ENCODE data around the gene STK24. TPM values are rescaled to one million over a fixed set of nuclear protein-coding genes. Genes with fewer than 3 reads are reported as not detected.

STK24 gene
- total RNA-seq, 1 experiment from 2014 or later: 55.3 TPM

GRCh38 chr13:98489446-98490194, 87.3 kb downstream of the STK24 start:
- in situ Hi-C loops (cut with HindIII; ENCODE audit: low pct_unique_long_range_greater_than_20kb, low sequenced_read_pairs): no loop called here
- no peak for DNase-seq (ENCODE audit: low read depth, low spot score)

- in situ Hi-C loops (cut with HindIII; ENCODE audit: low pct_unique_long_range_greater_than_20kb, low sequenced_read_pairs): no loop called here
- no peak for DNase-seq (ENCODE audit: low read depth, low spot score)
Measured at GRCh38 chr13:98488736-98489135, 88.2 kb downstream of the STK24 start.

- DNase-seq (ENCODE audit: low read depth, low spot score): no peak
- in situ Hi-C loops (cut with HindIII; ENCODE audit: low pct_unique_long_range_greater_than_20kb, low sequenced_read_pairs): no loop called here
Measured at GRCh38 chr13:98487522-98487921, 89.4 kb downstream of the STK24 start.

GRCh38 chr13:98487016-98487415, 89.9 kb downstream of the STK24 start:
- in situ Hi-C loops (cut with HindIII; ENCODE audit: low pct_unique_long_range_greater_than_20kb, low sequenced_read_pairs): no loop called here
- DNase-seq (ENCODE audit: low read depth, low spot score): no peak

- in situ Hi-C loops (cut with HindIII; ENCODE audit: low pct_unique_long_range_greater_than_20kb, low sequenced_read_pairs): no loop called here
Measured at GRCh38 chr13:98486412-98486811, 90.5 kb downstream of the STK24 start.

GRCh38 chr13:98485561-98485960, 91.3 kb downstream of the STK24 start:
- DNase-seq (ENCODE audit: low read depth, low spot score): no peak
- in situ Hi-C loops (cut with HindIII; ENCODE audit: low pct_unique_long_range_greater_than_20kb, low sequenced_read_pairs): no loop called here

More at GRCh38 chr13:98486412-98486811, 90.5 kb downstream of the STK24 start:
- no peak for DNase-seq (ENCODE audit: low read depth, low spot score)

GRCh38 chr13:98484289-98485219, 92.4 kb downstream of the STK24 start:
- DNase-seq (ENCODE audit: low read depth, low spot score): no peak
- in situ Hi-C loops (cut with HindIII; ENCODE audit: low pct_unique_long_range_greater_than_20kb, low sequenced_read_pairs): no loop called here

GRCh38 chr13:98483601-98484288, 93.2 kb downstream of the STK24 start:
- in situ Hi-C loops (cut with HindIII; ENCODE audit: low pct_unique_long_range_greater_than_20kb, low sequenced_read_pairs): no loop called here
- no peak for DNase-seq (ENCODE audit: low read depth, low spot score)

GRCh38 chr13:98482476-98483444, 94.1 kb downstream of the STK24 start:
- in situ Hi-C loops (cut with HindIII; ENCODE audit: low pct_unique_long_range_greater_than_20kb, low sequenced_read_pairs): no loop called here
- peak; percentile 38 for DNase-seq (ENCODE audit: low read depth, low spot score)

- in situ Hi-C loops (cut with HindIII; ENCODE audit: low pct_unique_long_range_greater_than_20kb, low sequenced_read_pairs): no loop called here
- no peak for DNase-seq (ENCODE audit: low read depth, low spot score)
Measured at GRCh38 chr13:98480915-98481877, 95.7 kb downstream of the STK24 start.

- DNase-seq (ENCODE audit: low read depth, low spot score): no peak
- in situ Hi-C loops (cut with HindIII; ENCODE audit: low pct_unique_long_range_greater_than_20kb, low sequenced_read_pairs): no loop called here
Measured at GRCh38 chr13:98479496-98480003, 97.4 kb downstream of the STK24 start.

- no peak for DNase-seq (ENCODE audit: low read depth, low spot score)
- in situ Hi-C loops (cut with HindIII; ENCODE audit: low pct_unique_long_range_greater_than_20kb, low sequenced_read_pairs): no loop called here
Measured at GRCh38 chr13:98478189-98479129, 98.4 kb downstream of the STK24 start.

- in situ Hi-C loops (cut with HindIII; ENCODE audit: low pct_unique_long_range_greater_than_20kb, low sequenced_read_pairs): no loop called here
- DNase-seq (ENCODE audit: low read depth, low spot score): no peak
Measured at GRCh38 chr13:98476538-98476966, 100.4 kb downstream of the STK24 start.

GRCh38 chr13:98476106-98476505, 100.8 kb downstream of the STK24 start:
- in situ Hi-C loops (cut with HindIII; ENCODE audit: low pct_unique_long_range_greater_than_20kb, low sequenced_read_pairs): no loop called here
- DNase-seq (ENCODE audit: low read depth, low spot score): peak; percentile 32

- DNase-seq (ENCODE audit: low read depth, low spot score): no peak
Measured at GRCh38 chr13:98475522-98475921, 101.4 kb downstream of the STK24 start.

More at GRCh38 chr13:98475522-98475921, 101.4 kb downstream of the STK24 start:
- in situ Hi-C loops (cut with HindIII; ENCODE audit: low pct_unique_long_range_greater_than_20kb, low sequenced_read_pairs): no loop called here

Data from SK-MEL-5 (cell line).